HUES48 (cell line): ENCODE measurements around the gene ANO7.

Source experiments
- H3K27ac ChIP-seq: one replicate; pipeline ENCODE4 v1.7.0; 2013; ENCODE audit warnings: low read depth, low read length, inconsistent platforms
- H3K27me3 ChIP-seq: 2 replicates; pipeline ENCODE4 v1.6.1; 2013; ENCODE audit warnings: mild to moderate bottlenecking, low read length; ENCODE audit not compliant: control insufficient read depth, insufficient read depth
- H3K36me3 ChIP-seq: 2 replicates; pipeline ENCODE4 v1.6.1; 2013; ENCODE audit warnings: low read length; ENCODE audit not compliant: control insufficient read depth, insufficient read depth
- H3K4me1 ChIP-seq: 2 replicates; pipeline ENCODE4 v1.6.1; 2013; ENCODE audit warnings: mild to moderate bottlenecking, low read length; ENCODE audit not compliant: control insufficient read depth, insufficient read depth
- H3K4me3 ChIP-seq: 2 replicates; pipeline ENCODE4 v1.5.1; 2013; ENCODE audit warnings: mild to moderate bottlenecking, low read depth, low read length
- H3K9ac ChIP-seq: 2 replicates; pipeline ENCODE4 v1.6.1; 2013; ENCODE audit warnings: mild to moderate bottlenecking, low read depth, low read length, moderate library complexity
- H3K9me3 ChIP-seq: 2 replicates; pipeline ENCODE4 v1.6.1; 2013; ENCODE audit warnings: low read length; ENCODE audit not compliant: control insufficient read depth, insufficient read depth

Gene ANO7

DNA sequence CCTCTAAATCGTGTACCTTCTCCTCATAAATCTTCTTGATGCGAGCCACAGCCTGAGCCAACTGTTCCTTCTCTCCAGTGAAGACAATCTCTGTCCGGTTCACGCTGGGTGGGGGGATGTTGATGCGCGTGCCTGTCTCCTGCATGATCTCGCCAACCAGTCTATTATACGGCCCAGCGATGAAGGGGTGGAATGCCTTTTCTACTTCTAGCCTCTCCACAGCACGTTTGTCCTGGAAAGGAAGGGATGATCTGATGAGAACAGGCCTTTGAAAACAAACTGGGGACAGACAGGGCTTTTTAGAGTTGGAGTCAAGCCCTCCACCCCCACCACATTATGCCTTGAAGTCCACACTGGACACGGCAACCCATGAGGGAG, 67.7 kb downstream of the ANO7 start:
- no peak overlapping the region for H3K27ac ChIP-seq
- no peaks in the 10 kb centered on the region for H3K27me3 ChIP-seq
- no peak overlapping the region for H3K9ac ChIP-seq
- no peaks in the 10 kb centered on the region for H3K9me3 ChIP-seq
- peaks cover 94% of the 10 kb centered on the region for H3K36me3 ChIP-seq
- H3K4me3 ChIP-seq: no peak overlapping the region
- no peaks in the 10 kb centered on the region for H3K4me1 ChIP-seq

DNA sequence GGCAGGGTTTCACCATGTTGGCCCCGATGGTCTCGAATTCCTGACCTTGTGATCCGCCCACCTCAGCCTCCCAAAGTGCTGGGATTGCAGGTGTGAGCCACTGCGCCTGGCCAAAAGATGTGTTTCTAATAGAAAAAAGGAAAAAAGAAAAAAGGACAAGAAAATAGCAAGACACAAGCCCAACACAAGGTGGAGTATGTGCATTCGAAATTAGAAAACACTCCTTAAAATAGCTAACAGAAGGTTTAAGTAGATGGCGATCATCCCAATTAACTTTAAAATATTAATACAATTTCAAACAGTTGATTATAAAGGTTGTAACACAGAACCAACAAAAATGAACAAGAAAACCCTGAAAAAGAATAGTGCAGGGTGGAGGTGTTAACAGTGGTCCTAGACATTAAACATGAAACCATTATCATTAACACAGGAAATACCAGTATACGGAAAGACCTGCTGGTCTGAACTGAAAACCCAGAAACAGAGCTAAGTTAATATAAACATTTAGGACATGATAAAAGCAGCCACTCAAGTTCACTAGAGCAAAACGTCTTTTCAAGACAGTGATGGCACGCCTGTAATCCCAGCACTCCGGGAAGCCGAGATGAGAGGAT, 69.0 kb downstream of the ANO7 start:
- peaks cover 94% of the 10 kb centered on the region for H3K36me3 ChIP-seq
- H3K9me3 ChIP-seq: no peaks in the 10 kb centered on the region

GRCh38 chr2:241258505-241259280, 70.2 kb downstream of the ANO7 start:
- Histone ChIP-seq H3K9ac (no peak overlapping the region), H3K27me3 (no peaks in the 10 kb centered on the region), H3K9me3 (no peaks in the 10 kb centered on the region), H3K4me1 (no peaks in the 10 kb centered on the region), H3K27ac (no peak overlapping the region), H3K4me3 (no peak overlapping the region), H3K36me3 (peaks cover 94% of the 10 kb centered on the region)

More for the DNA sequence above, 69.0 kb downstream of the ANO7 start:
- no peaks in the 10 kb centered on the region for H3K27me3 ChIP-seq
- no peak overlapping the region for H3K4me3 ChIP-seq
- no peak overlapping the region for H3K27ac ChIP-seq
- no peaks in the 10 kb centered on the region for H3K4me1 ChIP-seq
- no peak overlapping the region for H3K9ac ChIP-seq

DNA sequence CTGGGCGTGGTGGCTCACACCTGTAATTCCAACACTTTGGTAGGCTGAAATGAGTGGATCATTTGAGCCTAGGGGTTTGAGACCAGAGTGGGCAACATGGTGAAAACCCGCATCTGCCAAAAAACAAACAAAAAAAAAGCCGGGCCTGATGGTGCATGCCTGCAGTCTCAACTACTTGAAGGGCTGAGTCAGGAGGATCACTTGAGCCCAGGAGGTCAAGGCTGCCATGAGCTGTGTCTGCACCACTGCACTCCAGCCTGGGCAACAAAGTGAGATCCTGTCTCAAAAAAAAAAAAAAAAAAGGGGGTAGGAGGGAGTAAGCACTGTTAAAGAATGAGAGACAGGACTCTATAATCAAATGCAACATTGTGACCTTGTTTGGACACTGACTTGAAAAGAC, 72.4 kb downstream of the ANO7 start:
- Histone ChIP-seq H3K36me3 (peaks cover 89% of the 10 kb centered on the region), H3K4me1 (no peaks in the 10 kb centered on the region), H3K27me3 (no peaks in the 10 kb centered on the region), H3K4me3 (no peak overlapping the region), H3K9ac (no peak overlapping the region), H3K27ac (no peak overlapping the region), H3K9me3 (no peaks in the 10 kb centered on the region)

- peaks cover 89% of the 10 kb centered on the region for H3K36me3 ChIP-seq
- no peak overlapping the region for H3K4me3 ChIP-seq
- H3K27me3 ChIP-seq: no peaks in the 10 kb centered on the region
- H3K27ac ChIP-seq: no peak overlapping the region
- H3K4me1 ChIP-seq: no peaks in the 10 kb centered on the region
- H3K9ac ChIP-seq: no peak overlapping the region
- H3K9me3 ChIP-seq: no peaks in the 10 kb centered on the region
Measured at GRCh38 chr2:241261628-241262027, 73.2 kb downstream of the ANO7 start.

DNA sequence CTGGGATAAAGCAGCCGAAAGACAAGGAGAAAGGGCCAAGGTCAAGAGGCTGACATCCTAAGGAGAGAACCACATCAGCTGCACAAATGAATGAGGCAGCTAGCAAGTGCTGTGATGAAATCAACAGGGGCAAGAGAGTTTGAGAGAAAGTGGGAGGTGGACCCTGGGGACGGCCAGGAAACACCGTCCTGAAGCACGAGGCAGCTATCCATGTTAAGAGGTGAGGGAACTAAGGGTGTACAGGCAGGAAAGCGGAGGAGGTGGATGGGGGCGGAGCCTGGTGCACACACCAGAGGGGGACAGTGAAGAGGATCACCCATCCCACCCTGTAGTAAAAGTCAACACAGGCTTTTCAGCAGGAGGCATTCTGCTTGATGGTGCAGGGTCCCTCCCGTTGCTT, 74.6 kb downstream of the ANO7 start:
- Histone ChIP-seq H3K27ac (no peak overlapping the region), H3K9ac (no peak overlapping the region), H3K4me3 (no peak overlapping the region), H3K27me3 (no peaks in the 10 kb centered on the region), H3K4me1 (no peaks in the 10 kb centered on the region), H3K9me3 (no peaks in the 10 kb centered on the region), H3K36me3 (peaks cover 90% of the 10 kb centered on the region)

- no peak overlapping the region for H3K27ac ChIP-seq
- peaks cover 80% of the 10 kb centered on the region for H3K36me3 ChIP-seq
- no peaks in the 10 kb centered on the region for H3K27me3 ChIP-seq
Measured at GRCh38 chr2:241265506-241265905, 77.0 kb downstream of the ANO7 start.

GRCh38 chr2:241267249-241268067, 79.0 kb downstream of the ANO7 start:
- Histone ChIP-seq H3K27ac (no peak overlapping the region), H3K27me3 (no peaks in the 10 kb centered on the region), H3K4me3 (no peak overlapping the region), H3K4me1 (no peaks in the 10 kb centered on the region), H3K9ac (no peak overlapping the region), H3K36me3 (peaks cover 60% of the 10 kb centered on the region), H3K9me3 (no peaks in the 10 kb centered on the region)

More at GRCh38 chr2:241265506-241265905, 77.0 kb downstream of the ANO7 start:
- Histone ChIP-seq H3K9ac (no peak overlapping the region), H3K4me3 (no peak overlapping the region), H3K9me3 (no peaks in the 10 kb centered on the region), H3K4me1 (no peaks in the 10 kb centered on the region)

DNA sequence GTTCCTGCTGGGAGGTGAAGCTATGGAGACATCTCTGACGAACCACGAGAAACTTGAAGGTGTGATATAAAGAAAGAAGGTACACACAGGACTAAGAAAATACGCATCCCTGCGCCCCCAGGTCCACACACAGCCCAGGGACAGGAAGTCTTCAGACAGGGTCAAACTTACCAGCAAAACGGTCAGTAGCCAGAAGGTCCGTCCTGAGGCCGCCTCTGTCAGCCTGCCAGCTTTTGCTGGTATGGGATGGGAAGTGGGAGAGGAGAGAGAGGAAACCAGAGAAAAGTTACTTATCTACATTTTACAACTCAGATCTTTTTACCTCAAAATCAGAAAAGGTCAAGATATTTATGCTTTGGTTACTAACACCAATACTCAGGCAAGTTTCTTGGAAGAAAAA, 79.8 kb downstream of the ANO7 start:
- H3K9ac ChIP-seq: no peak overlapping the region
- H3K27ac ChIP-seq: no peak overlapping the region
- H3K4me3 ChIP-seq: no peak overlapping the region
- H3K36me3 ChIP-seq: peaks cover 52% of the 10 kb centered on the region
- no peaks in the 10 kb centered on the region for H3K27me3 ChIP-seq
- peaks cover 4% of the 10 kb centered on the region; the same call in 1 of the 2 replicates for H3K4me1 ChIP-seq
- no peaks in the 10 kb centered on the region for H3K9me3 ChIP-seq

DNA sequence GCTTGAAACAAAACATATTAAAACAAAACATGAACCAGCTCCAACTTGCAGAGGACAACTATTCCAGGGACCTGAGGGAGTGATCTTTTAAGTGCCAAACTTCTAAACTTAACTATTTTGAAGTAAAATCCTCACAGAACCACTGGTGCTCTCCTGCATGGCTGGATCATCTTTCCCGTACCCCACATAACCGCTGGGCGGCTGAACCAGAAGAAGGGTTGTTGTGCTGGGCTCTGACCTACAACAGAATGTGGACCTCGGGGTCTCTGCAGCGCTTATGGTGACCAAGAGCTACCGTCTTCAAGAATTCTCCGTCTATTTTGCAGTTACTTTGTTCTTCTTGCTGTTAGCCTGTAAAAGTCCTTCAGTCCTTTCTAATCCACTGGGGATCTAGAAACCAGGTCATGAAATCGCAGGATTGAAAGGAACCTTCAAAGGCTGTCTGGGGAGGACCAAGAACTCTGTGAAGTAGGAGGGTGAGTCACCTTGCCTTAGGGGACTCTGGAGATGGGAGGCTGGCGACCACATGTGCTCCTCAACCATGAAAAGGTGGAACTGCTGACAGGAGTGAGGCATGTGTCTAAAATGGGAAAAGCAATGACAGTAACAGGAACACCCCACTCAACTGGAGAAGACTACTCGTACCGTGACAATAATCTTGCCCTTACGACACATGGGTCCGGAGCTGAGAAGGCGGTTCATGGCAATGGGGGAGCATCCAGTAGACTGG, 80.4 kb downstream of the ANO7 start:
- H3K9ac ChIP-seq: no peak overlapping the region
- peaks cover 5% of the 10 kb centered on the region; the same call in 1 of the 2 replicates for H3K4me1 ChIP-seq
- no peak overlapping the region for H3K4me3 ChIP-seq
- H3K36me3 ChIP-seq: peaks cover 46% of the 10 kb centered on the region
- no peak overlapping the region for H3K27ac ChIP-seq
- H3K9me3 ChIP-seq: no peaks in the 10 kb centered on the region
- H3K27me3 ChIP-seq: no peaks in the 10 kb centered on the region
